GM21529 (cell line): ENCODE measurements around the gene SLC66A1.

Experiments
- ATAC-seq: cut with Tn5 transposase; IDR thresholded peaks from one replicate; pipeline ENCODE4 v1.9.1; 2021; ENCODE audit not compliant: unreplicated experiment

The SLC66A1 gene

DNA sequence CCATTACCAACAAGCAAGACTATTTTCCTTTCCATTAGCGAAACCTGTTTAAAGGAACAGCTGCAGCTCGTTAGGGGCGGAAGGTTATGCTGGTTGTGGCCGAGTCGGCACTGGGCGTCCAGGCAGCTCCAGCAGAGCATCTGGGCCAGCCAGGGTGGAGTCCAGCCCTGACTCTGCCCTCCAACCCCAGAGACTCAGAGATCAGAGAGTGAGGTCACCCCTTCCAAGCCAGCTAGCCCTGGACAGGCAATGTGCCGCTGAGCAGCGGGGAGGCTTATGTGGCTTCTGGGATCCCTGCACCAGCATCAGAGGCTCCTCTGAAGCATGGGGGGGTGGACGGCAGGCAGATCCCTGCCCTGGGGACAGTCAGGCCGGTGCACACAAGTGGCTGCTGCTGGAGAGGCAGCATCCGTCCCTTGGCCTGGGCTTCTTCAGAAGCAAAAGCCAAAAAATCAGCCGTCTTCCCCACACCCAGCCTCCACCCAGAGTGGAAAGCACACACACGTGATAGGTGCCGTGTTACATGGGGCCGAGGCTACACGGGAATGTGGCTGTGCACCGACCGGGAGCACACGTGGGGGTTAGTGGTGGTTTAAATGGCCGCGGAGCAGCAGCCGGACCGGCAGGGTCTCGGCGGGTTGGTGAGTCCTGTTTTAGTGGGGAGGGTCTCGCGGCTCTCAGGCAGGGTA lies 30.1 kb downstream of the SLC66A1 start:
- ATAC-seq: no peak

DNA sequence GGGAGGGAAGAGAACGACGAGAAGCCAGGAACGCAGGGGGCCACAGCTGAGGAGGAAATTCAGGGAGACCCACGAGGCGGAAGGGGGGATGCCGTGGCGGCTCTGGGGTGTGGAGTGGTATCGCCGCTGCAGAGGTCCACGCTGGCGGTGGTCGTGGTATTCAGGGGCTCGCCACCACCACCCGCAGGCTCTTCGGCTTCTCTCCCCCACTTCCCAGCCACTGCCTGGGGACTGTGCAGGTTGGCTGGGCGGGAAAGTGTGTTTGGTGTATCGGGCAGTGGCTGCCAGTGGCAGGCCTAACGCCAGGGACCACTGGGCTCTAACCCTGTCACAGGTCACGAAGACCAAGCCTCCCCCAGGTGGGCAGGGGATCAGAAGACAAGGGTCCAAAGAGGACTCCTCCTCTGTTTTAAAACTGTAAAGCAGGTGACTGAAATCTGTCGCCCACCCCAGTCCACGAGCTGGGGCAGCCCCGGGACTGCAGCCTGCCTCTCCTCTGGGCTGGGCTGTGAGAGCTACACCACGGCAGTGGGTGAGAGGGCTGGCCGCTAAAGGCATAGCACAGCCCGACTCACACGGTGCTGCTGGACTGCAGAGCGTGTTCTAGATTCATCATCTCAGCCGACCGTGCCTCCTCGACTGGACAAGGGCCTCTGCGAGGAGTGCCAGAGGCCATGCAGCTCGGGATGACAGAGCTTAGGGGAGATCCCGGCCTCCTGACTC lies 30.9 kb downstream of the SLC66A1 start:
- no peak for ATAC-seq

DNA sequence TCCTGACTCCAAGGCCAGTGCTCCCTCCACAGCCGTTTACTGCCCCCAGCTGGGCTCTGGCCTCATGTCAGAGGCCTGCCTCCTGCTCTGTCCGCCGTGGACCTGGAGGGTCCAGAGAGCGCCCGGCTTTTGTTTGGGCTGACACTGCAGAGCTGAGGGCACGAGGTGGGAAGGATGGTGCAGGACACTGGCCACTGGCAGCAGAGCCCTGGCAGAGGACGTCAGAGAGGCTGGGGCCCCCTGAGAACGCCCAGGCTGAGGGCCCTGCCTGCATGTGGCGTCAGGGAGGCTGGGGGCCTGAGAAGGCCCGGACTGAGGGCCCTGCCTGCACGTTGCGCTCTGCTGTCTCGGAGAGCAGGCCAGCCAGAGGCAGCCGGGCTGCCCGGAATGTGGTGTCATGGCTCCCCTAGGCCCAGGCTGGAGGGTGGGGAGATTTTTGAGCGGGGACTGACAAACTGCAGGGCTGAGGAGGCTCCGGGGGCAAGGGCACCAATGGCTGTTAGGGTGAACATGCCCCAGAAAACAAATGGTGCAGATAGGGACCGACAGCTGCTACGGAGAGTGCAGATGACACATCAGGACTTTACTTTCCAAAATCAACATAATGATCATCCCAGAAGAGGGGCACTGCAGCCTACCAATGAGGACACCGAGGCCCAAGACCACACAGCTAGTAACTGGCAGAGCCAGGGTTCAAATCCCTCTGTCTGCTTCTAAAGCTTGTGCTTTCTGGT lies 31.7 kb downstream of the SLC66A1 start:
- no peak for ATAC-seq

- no peak for ATAC-seq
Observed at GRCh38 chr1:19344372-19344810, 32.3 kb downstream of the SLC66A1 start.

- ATAC-seq: no peak
Observed at GRCh38 chr1:19344831-19345230, 32.7 kb downstream of the SLC66A1 start.

DNA sequence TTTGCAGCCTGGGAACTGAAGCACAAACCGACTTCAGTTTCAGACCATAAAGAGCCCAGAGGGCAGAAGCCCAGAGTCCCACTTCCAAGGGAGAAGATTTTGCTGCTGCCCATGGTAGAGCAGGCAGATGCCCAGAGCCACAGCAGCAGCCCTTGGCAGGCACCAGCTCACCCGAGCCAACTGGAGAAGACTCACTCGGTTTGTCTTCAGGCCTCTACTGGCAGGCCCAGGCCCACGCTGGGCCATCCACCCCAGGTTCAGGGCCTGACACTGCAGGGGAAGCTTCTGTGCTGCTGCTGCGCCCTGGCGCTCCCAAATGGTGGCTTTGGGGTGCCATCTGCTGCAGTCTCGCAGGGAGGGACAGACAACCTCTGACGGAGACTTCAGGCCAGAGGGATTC lies 33.3 kb downstream of the SLC66A1 start:
- no peak for ATAC-seq

- no peak for ATAC-seq
Observed at GRCh38 chr1:19346026-19346425, 33.9 kb downstream of the SLC66A1 start.

GRCh38 chr1:19347533-19348172 lies 35.5 kb downstream of the SLC66A1 start:
- ATAC-seq: no peak

GRCh38 chr1:19348441-19349198 lies 36.5 kb downstream of the SLC66A1 start:
- ATAC-seq: no peak

DNA sequence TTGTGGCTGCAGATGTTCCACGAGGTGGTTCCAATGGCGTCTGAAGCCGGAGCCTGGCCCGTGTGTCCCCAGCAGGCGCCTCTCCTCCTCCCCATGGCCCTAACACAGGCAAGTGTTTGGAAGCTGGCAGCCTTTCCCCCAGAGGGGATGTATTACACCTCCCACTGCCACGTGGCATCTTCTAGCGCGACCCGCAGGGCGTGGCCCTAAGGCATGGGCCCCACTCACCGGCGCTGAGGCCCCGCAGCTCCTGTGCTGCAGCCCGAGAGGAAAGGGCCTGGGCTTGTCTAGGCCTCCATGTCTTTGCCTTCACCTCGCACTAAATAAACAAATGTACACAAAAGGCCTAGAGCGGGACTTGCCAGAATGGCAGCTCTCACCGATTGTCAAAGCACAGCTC lies 37.9 kb downstream of the SLC66A1 start:
- no peak for ATAC-seq

DNA sequence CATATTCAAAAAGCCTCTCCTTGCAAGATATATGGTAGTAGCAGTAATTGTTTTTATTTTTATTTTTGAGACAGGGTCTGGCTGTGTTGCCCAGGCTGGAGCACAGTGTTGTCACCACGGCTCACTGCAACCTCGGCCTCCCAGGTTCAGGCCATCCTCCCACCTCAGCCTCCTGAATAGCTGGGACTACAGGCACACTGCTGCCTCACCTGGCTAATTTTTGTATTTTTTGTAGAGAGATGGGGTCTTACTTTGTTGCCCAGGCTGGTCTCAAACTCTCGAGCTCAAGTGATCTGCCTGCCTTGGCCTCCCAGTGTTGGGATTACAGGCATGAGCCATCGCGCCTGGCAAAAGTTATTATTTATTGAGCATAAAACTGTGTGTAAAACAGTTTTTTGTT lies 38.4 kb downstream of the SLC66A1 start:
- no peak for ATAC-seq

DNA sequence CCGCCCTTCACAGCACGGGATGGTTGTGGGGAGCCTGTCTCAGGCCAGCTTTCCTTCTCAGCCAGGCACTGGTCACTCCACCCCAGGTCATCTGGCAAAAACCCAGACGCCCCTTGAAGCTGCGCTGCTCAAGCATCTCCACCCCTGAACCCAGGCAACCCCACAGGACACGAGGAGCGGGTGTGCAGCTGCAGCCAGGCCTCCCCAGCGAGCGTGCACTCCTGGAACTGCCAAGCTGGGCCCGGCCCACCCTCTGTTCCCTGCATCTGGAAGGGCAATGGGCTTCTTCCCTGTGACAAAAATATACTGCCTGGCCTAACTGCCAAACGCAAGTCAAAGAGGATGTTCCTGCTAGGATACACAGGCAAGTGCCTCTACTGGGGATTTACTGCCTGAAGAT lies 39.7 kb downstream of the SLC66A1 start:
- no peak for ATAC-seq

DNA sequence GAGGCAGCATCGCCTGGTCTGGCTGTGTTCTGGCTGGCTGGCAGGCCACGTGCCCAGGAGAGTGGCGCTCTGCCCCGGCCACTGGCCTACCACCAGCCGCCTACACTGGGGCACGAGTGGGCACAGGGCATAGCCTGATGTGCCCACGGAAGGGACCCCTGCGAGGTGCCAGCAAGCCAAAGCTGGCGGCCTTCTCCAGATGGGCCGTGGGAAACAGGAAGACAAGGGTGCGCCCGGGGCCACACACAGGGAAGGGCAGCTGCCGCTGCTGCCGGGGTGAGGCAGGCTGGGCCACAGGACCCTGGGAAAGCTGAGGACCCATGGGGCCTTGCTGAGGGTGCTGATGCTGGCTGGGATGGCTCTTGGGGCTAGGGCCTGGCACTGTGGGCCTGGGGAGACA lies 40.7 kb downstream of the SLC66A1 start:
- no peak for ATAC-seq

- ATAC-seq: no peak
Observed at GRCh38 chr1:19353596-19353995, 41.5 kb downstream of the SLC66A1 start.

GRCh38 chr1:19354531-19354981 lies 42.4 kb downstream of the SLC66A1 start:
- ATAC-seq: no peak

DNA sequence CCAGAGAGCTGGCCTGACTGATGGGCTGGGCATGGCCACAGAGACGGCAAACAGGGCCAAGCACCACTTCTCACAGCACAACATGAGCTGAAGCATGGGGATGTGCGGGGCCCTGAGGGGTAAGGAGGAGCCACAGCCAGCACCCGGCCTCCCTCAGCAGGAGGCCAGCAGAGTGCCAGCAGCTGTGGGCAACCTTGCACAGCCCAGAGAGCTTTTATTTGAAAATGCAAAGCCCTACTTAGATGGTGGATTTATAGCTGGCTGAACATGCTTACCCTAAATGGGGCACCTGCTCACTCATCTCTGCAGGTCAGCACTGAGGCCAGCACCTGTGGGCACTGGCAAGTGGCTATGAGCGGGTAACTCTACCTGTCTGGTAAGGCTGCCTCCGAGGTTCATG lies 44.1 kb downstream of the SLC66A1 start:
- no peak for ATAC-seq

- ATAC-seq: no peak
Observed at GRCh38 chr1:19357299-19357986, 45.3 kb downstream of the SLC66A1 start.

DNA sequence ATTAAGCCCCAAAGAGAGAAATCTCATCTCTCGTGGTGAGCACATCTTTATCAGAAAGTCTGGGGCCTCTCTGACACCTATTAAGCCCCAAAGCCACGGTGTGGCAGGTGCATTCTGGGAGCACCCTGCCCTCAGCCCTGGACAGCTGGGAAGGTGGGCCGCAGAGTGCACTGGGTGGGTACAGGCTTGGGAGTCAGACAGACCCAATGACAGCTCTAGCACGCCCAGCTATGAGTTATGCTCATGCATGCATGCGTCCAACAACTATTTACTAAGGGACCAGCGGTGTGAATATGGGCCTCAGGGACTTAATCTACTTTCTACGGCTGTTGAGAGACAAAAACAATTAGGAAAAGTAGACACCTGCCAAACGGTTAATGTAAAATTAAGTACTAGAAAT lies 46.6 kb downstream of the SLC66A1 start:
- no peak for ATAC-seq

GRCh38 chr1:19359357-19359756 lies 47.2 kb downstream of the SLC66A1 start:
- ATAC-seq: no peak

DNA sequence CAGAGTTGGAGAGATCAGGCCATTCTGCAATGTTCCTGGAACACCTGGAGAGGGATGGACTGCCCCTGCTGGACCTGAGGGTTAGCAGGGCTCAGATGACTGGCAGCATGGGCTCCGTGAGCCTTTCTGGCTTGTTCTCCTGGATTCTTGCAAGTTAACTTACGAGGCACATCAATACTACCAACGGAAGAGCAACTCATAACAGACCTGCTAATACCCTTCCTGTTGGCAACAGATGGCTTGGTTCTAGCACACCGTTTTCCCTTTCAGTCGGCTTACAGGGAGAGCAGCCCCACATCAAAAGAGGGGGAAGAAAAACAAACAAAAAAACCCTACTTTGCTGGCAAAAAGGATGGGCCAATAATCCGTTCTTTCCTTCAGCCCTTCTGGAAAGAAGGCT lies 47.9 kb downstream of the SLC66A1 start:
- no peak for ATAC-seq
